HG03354 (cell line): ENCODE data around the gene METAP1.
"Not testable (repeated sequence)": the region's sequence is repeated elsewhere in the genome, so short reads cannot be mapped to it uniquely, and the experiment has no call there.

Experiments used
- ATAC-seq: cut with Tn5 transposase; IDR thresholded peaks from one replicate; pipeline ENCODE4 v1.9.1; 2021; ENCODE audit warnings: mild to moderate bottlenecking; ENCODE audit not compliant: unreplicated experiment, poor library complexity, severe bottlenecking

Gene METAP1

DNA sequence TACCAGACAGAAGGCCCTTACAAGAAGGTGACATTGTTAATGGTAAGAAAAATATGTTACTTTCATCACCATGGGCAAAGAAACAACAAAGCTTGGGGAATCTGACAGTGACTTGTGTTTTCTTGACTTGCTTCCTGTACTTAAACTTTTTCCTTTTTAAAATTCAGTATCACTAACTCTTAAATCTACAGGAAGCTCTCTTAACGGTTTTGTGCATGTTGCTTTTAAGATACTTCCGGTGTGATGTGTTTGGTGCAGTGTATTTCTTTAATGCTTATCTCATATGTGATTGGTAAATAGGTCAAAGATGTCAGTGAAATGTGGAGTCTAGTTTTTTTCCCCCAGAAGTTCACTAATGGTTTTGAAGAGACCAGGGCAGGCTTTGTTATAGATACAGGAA, 47.8 kb downstream of the METAP1 start:
- no peak for ATAC-seq

- ATAC-seq, result no peak
These were observed 52.2 kb downstream of the METAP1 start for GRCh38 chr4:99047710-99048109.

DNA sequence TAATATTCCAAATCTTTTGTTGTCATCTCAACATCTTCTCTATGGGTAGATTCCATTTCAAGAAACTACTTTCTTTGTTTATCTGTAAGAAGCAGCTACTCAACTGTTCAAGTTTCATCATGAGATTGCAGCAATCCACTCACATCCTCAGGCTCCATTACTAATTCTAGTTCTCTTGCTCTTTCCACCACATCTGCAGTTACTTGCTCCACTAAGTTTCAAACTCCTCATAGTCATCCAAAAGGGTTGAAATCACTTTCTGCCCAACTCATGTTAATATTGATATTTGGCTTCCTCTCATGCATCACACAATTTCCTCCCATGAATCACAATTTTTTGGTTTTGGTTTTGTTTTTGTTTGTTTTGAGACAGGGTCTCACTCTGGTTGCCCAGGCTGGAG, 57.4 kb downstream of the METAP1 start:
- ATAC-seq, result no peak

DNA sequence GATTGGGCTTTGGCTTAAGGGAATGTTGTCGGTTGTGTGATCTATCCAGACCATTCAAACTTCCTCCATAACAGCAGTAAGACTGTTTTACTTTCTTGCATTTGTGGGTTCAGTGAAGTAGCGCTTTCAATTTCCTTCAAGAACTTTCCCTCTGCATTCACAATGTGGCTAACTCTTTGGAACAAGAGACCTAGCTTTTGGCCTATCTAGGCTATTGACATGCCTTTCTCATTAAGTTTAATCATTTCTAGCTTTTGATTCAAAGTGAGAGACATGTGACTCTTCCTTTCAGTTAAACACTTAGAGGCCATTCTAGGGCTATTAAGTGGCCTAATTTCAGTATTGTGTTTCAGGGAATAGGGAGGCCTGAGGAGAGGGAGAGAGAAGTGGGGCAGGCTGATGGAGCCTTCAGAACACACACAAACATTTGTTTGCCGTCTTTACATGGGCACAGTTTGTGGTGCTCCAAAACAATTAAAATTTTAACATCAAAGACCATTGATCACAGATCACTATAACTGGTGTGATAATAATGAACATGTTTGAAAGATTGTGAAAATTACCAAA, 59.0 kb downstream of the METAP1 start:
- ATAC-seq, result peak; percentile 46

- no peak for ATAC-seq
These were observed 62.7 kb downstream of the METAP1 start for GRCh38 chr4:99058228-99058627.

DNA sequence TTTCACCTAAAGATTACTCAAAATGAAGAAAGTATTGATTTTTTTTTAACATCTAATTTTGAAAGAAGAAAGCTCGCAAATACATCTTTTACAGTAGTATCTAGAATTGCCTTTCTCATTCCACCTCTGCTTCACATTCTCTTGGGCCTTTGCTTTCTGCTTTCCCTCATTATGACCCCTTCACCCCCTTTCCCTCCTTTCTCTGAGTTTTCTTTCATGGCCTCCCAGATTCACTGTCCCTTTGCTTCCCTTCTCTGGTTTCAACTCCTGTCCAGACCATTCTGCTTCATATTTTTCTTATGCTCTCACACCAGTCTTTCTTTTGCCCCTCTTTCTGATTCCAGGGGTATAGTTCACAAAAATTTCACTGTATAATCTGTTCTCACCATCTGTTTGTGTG, 64.0 kb downstream of the METAP1 start:
- ATAC-seq, result no peak

DNA sequence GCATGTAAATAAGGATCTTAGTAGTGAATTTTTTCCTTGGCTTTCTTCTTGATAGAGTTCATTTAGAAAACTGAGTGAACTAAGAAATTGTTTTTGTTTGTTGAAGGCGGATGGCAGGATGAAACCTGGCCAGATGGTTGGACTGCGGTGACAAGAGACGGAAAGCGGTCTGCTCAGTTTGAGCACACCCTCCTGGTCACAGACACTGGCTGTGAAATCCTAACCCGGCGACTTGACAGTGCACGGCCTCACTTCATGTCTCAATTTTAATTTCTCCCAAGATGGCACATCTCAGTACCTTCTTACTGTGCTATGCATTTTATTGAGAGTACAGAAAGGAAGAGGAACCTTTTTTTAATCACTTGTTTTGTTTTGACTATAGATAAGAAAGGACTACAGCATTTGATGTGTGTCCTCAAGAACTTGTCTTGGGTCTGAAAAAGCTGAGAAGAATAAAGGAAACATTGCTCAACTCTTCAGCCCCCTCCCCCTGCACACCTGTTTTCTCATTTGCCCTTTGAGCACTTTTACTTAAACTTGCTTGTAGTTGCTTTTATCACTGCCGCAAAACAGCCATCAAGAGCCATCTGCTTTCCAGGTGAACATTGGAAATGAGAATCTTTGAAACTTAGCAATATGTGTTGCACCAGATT, 65.7 kb downstream of the METAP1 start:
- ATAC-seq, result no peak

- no peak for ATAC-seq
These were observed 66.6 kb downstream of the METAP1 start for GRCh38 chr4:99062120-99062519.

GRCh38 chr4:99065521-99065920, 70.0 kb downstream of the METAP1 start:
- not testable (repeated sequence) for ATAC-seq

DNA sequence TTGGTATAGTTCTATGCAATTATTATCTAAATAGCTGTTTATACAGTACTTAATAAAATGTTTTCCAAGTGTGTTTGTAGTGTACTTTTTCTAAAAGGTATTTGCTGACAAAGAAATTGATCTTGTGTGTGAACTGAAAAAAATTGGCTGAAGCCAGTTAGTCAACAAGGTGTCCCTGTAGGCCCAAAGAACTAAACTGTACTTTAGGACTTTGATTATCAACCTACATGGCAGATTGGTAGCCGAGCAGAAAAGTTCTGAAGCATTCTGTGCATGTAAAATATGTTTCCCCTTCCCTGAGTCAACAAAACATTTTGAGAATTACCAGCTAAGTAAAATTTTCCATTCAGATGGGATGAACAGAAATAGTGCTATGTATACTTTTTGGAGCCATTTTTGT, 72.1 kb downstream of the METAP1 start:
- no peak for ATAC-seq

DNA sequence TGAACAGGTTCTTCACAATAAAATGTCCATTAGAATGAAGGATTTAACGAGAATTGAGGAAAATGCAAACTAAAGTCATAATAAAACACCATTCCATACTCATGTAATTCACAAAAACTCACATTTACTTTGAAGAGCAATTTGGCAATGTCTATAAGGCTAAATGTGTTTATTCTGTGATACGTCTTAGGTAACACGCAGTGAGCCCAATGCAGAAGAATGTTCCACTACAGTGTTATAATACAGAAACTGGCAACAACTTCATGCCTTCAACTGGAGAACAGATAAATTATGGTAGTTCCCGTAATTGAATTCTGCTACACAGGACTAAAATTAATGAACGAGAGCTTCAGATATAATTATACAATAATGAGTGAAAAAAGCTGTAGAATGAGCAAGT, 75.6 kb downstream of the METAP1 start:
- ATAC-seq, result no peak

DNA sequence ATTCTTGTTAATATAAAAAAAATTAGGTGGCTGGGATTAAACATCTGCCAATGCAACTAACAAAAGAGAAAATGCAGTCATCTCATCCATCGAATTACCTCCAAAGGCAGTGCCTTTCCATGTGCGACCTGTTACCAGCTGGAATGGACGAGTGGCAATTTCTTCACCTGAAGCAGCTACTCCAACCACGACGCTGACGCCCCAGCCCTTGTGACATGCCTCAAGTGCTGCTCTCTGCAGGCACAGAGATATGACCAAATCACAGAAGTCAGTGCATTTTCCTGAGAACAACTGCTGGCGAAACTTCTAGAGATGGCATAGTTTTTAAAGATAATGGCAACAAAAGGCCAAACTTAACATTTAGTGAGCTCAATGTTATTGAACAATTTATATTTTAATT, 79.3 kb downstream of the METAP1 start:
- ATAC-seq, result no peak

- ATAC-seq, result no peak
These were observed 80.9 kb downstream of the METAP1 start for GRCh38 chr4:99076292-99076976.

GRCh38 chr4:99077177-99077576, 81.7 kb downstream of the METAP1 start:
- no peak for ATAC-seq

DNA sequence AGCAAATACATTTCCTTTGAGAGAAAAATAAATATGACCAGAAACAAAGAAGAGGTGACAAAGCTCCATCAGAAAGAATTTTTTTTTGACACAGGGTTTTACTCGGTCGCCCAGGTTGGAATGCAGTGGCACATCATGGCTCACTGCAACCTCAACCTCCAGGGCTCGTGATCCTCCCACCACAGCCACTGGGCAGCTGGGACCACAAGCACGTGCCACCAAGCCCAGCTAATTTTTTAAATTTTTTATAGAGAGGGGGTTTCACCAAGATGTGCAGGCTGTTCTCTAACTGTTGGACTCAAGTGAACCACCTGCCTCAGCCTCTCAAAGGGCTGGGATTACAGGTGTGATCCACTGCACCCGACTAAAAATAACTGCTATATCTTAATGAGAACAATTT, 82.8 kb downstream of the METAP1 start:
- no peak for ATAC-seq

DNA sequence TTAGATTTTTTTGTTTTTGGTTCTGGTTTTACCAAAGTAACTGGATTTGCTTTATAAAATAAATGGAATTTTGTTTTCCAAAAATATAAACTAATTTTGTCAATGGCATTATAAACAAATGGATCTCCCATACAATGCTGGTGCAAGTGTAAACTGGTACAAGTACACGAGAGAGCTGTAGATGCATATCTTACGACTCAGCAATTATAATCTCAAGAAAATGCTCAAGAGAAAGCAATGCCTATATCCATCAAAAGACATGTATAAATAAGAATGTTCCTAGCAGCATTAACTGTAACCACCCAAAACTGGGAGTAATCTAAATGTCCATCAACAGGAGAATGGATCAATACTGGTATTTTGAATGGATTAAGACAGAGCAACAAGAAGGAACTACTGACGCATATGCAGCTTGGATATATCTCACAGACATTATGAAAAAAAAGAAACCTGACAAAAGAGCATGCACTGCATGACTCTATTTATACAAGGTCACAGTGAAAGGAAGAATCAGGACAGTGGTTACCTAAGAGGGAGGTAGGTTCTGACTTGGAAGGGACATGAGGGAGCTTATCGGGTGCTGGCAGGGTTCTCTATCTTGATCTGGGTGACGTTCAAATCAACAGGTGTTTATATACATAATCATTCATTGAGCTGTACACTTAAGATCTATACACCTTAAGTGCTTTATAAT, 83.6 kb downstream of the METAP1 start:
- ATAC-seq, result no peak

DNA sequence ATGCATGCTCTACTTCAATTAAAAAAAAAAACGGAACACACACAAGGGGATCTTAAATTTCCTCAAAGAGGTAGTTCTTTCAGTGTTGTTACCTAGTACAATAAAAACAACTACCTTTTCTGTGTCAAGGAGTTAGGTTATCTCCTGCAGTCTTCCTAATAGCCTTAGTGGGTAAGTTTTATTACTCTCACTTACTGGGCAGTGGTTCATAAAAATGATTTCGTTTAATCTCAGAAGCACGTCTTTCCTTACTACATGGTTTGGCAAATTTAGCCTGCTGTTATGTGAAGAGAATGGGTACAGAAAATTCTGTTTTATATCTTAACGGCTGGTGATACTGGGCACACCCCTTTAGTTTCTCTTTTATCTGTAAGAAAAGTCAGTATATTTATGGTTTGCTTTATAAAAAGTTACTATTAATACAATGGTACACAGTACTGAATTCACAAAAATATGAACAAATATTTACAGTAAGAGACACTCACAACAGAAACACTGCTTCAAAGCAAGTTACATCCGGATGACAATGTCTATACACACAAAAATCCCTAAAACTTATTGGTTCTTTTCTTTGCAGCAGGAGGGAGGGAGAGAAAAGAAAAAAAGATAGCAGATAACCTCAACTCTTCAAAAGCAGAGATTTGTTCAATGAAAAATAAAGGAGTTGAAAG, 84.2 kb downstream of the METAP1 start:
- ATAC-seq, result no peak

DNA sequence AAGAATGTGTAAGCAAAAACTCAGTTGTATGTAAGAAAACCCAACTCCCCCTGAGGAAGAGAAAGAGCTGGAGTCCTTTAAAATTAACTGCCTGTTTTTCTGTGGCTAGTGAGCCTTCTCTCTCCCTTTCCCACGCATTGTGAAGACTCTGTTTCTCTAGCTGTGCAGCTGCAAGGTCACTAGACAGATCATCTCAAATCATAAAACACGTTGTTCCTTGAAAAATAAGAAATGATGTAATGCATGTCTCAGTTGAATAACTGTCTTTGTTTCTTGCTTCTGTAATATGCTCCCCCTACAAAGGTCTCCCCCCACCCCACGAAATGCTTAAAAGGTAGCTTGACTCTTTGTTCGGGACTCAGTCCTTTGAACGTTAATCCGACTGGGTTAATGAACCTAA, 85.3 kb downstream of the METAP1 start:
- not testable (repeated sequence) for ATAC-seq

- ATAC-seq, result no peak
These were observed 86.7 kb downstream of the METAP1 start for GRCh38 chr4:99082192-99082591.

DNA sequence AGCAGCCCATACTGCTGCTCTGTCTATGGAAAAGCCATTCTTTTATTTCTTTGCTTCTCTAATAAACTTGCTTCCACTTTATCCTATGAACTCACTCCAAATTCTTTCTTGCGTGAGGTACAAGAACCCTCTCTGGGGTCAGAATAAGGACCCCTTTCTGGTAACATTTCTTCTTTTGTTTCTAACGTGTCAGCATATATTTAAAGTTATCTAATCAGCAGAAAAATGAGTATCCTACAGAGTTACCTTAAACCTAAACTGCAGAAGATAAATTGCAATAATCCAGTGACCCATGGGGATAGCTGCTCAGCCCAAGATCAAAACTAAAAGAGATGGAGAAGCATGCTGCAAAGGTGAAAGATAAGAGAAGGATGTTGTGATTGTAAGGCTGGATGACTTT, 89.1 kb downstream of the METAP1 start:
- no peak for ATAC-seq
